Omental fat pad (tissue), 4 donors: ENCODE data around the gene STX11. TPM values are rescaled to one million over a fixed set of nuclear protein-coding genes. Genes with fewer than 3 reads are reported as not detected.

Experiments used
- ATAC-seq: fragments of 150-250 bp; one replicate; pipeline ENCODE4 v1.9.1; 2016; ENCODE audit warnings: mild to moderate bottlenecking, moderate library complexity; ENCODE audit not compliant: low FRiP score
- DNase-seq: peaks from one replicate; pipeline ENCODE4 v3.0.0-alpha.2; 2019; ENCODE audit warnings: low spot score
- CTCF ChIP-seq, 3 donors: fragments of 450-650 bp; IDR thresholded peaks; one replicate each; pipeline ENCODE4 v1.5.1; 2016 to 2017; ENCODE audit warnings: antibody characterized with exemption in 3 of 3, mild to moderate bottlenecking in 3 of 3, moderate library complexity in 2 of 3
- total RNA-seq, 4 donors: library from RNA; depleted of rRNA; stranded (reverse); fragments of >200 nt; gene quantifications; one replicate each; pipeline ENCODE4 v1.1.0, GENCODE V29; 2016

STX11 gene
- 100 to 1,000 TPM in 3 of 4 donors, 10 to 100 TPM in 1; 34.5 to 156 (median 113) TPM for total RNA-seq

GRCh38 chr6:144149894-144150709, at the start of gene STX11:
Gene STX11 (plus strand): TSS chr6:144150517. CDS start chr6:144186628, 36,111 bp downstream.
- ATAC-seq: peak; percentile 88
- no peak for TF ChIP-seq CTCF (IDR thresholded peaks at IDR 0.05)
- DNase-seq: peak; percentile 35

- ATAC-seq (no peak), DNase-seq (no peak)
- TF ChIP-seq CTCF (IDR thresholded peaks at IDR 0.05): no peak
Observed at GRCh38 chr6:144103026-144103563, 47.2 kb upstream of the STX11 start.

- ATAC-seq (no peak), DNase-seq (no peak)
- TF ChIP-seq CTCF (IDR thresholded peaks at IDR 0.05): no peak
Observed at GRCh38 chr6:144104488-144104887, 45.8 kb upstream of the STX11 start.

- DNase-seq: no peak
- no peak for TF ChIP-seq CTCF (IDR thresholded peaks at IDR 0.05)
- ATAC-seq: peak; percentile 42
Observed at GRCh38 chr6:144104898-144105487, 45.3 kb upstream of the STX11 start.

GRCh38 chr6:144106206-144106605, 44.1 kb upstream of the STX11 start:
- no peak for ATAC-seq
- TF ChIP-seq CTCF (IDR thresholded peaks at IDR 0.05): no peak
- no peak for DNase-seq

- no peak for DNase-seq
- ATAC-seq: peak; percentile 25
- no peak for TF ChIP-seq CTCF (IDR thresholded peaks at IDR 0.05)
Observed at GRCh38 chr6:144110210-144110609, 40.1 kb upstream of the STX11 start.
